DND-41 (cell line): Measurements from ENCODE around the gene SAMMSON.

Source experiments
- ATAC-seq: fragments of 200-7000 bp; cut with Tn5 transposase; 3 replicates; pipeline ENCODE4 v1.9.1; 2021; ENCODE audit warnings: low read depth; ENCODE audit not compliant: insufficient read depth
- DNase-seq: peaks from one replicate; pipeline ENCODE4 v3.0.0-alpha.2; 2020
- H2AFZ ChIP-seq: 2 replicates; pipeline ENCODE4 v1.6.0; 2012; ENCODE audit warnings: low read depth, low read length
- H3K27ac ChIP-seq: 2 replicates; pipeline ENCODE4 v1.5.1; 2012; ENCODE audit warnings: low read length, inconsistent platforms
- H3K27me3 ChIP-seq: fragments of 200-600 bp; sonication (generic); 2 replicates; pipeline ENCODE4 v1.6.0; 2012; ENCODE audit warnings: low read length, mild to moderate bottlenecking, inconsistent platforms; ENCODE audit not compliant: insufficient read depth, poor library complexity
- H3K36me3 ChIP-seq: 2 replicates; pipeline ENCODE4 v1.5.1; 2012; ENCODE audit warnings: low read length, inconsistent platforms; ENCODE audit not compliant: insufficient read depth
- H3K4me1 ChIP-seq: 2 replicates; pipeline ENCODE4 v1.5.1; 2012; ENCODE audit warnings: mild to moderate bottlenecking, low read length; ENCODE audit not compliant: insufficient read depth
- H3K4me2 ChIP-seq: 2 replicates; pipeline ENCODE4 v1.6.0; 2012; ENCODE audit warnings: mild to moderate bottlenecking, moderate library complexity, low read length, inconsistent platforms; ENCODE audit not compliant: insufficient read depth
- H3K4me3 ChIP-seq, 2 experiments: fragments of 200-600 bp in 1 of 2; shearing (Covaris generic) in 1 of 2; 2 replicates each; pipeline ENCODE4 v1.5.1; 2012 to 2016; ENCODE audit warnings: inconsistent platforms in 2 of 2, low read length in 2 of 2, mild to moderate bottlenecking in 2 of 2, low read depth in 1 of 2, moderate library complexity in 1 of 2
- H3K79me2 ChIP-seq: 2 replicates; pipeline ENCODE4 v1.6.0; 2012; ENCODE audit warnings: low read length, inconsistent platforms; ENCODE audit not compliant: insufficient read depth
- H3K9ac ChIP-seq: 2 replicates; pipeline ENCODE4 v1.6.0; 2012; ENCODE audit warnings: low read depth, mild to moderate bottlenecking, inconsistent platforms, low read length, moderate library complexity
- H3K9me3 ChIP-seq: 2 replicates; pipeline ENCODE4 v1.5.1; 2012; ENCODE audit warnings: low read length, moderate library complexity, mild to moderate bottlenecking, inconsistent platforms; ENCODE audit not compliant: insufficient read depth, severe bottlenecking
- H4K20me1 ChIP-seq: 2 replicates; pipeline ENCODE4 v1.6.0; 2012; ENCODE audit warnings: low read length; ENCODE audit not compliant: insufficient read depth
- CTCF ChIP-seq: IDR thresholded peaks from 2 replicates; pipeline ENCODE4 v1.5.1; 2012; ENCODE audit warnings: borderline replicate concordance, low read length, moderate library complexity, mild to moderate bottlenecking; ENCODE audit not compliant: poor library complexity, severe bottlenecking; ENCODE audit errors: extremely low read depth
- EZH2 ChIP-seq: IDR thresholded peaks from 3 replicates; pipeline ENCODE4 v1.6.1; 2012; ENCODE audit warnings: borderline replicate concordance, low read depth, mild to moderate bottlenecking, moderate library complexity, low read length, inconsistent platforms; ENCODE audit not compliant: severe bottlenecking

SAMMSON gene

GRCh38 chr3:70067860-70068521 is 68.5 kb downstream of the SAMMSON start:
- DNase-seq (no peak), ATAC-seq (no peak)
- Histone ChIP-seq H3K9me3 (no peaks in the 10 kb centered on the region), H2AFZ (no peak overlapping the region), H3K4me1 (no peaks in the 10 kb centered on the region), H3K79me2 (no peaks in the 10 kb centered on the region), H3K4me2 (no peak overlapping the region), H3K4me3 (no peak overlapping the region), H3K9ac (no peak overlapping the region), H3K27me3 (peaks cover 4% of the 10 kb centered on the region), H3K36me3 (no peaks in the 10 kb centered on the region), H3K27ac (no peak overlapping the region), H4K20me1 (no peaks in the 10 kb centered on the region)
- no peak for TF ChIP-seq EZH2

GRCh38 chr3:70069557-70069956 is 70.0 kb downstream of the SAMMSON start:
- H3K36me3 ChIP-seq: no peaks in the 10 kb centered on the region
- no peak overlapping the region for H3K4me2 ChIP-seq
- no peak overlapping the region for H2AFZ ChIP-seq
- no peak overlapping the region for H3K27ac ChIP-seq
- H3K4me1 ChIP-seq: no peaks in the 10 kb centered on the region
- no peaks in the 10 kb centered on the region for H3K79me2 ChIP-seq
- H3K27me3 ChIP-seq: peaks cover 4% of the 10 kb centered on the region
- no peaks in the 10 kb centered on the region for H4K20me1 ChIP-seq
- DNase-seq: no peak
- no peak overlapping the region for H3K9ac ChIP-seq
- H3K9me3 ChIP-seq: no peaks in the 10 kb centered on the region
- no peak for ATAC-seq
- no peak overlapping the region for H3K4me3 ChIP-seq
- TF ChIP-seq EZH2 (no peak), CTCF (no peak)

DNA sequence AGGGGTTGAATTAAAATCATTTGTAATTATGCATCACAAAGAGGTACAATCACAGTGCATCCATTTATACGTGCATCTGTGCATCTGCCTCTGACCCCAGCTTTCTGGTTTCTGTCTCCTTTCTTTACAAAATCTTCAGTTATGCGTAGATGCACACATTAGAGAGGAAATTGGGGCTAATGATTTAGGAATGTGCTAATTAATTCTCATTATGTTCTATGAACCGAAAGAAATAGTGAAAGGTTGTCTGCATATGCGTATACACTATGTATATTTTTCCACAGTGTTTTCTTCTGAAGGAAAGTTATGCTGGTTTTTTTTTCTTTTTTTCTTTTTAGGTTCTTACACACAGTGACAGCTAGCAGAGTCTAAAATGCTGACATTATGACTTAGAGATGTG is 71.6 kb downstream of the SAMMSON start:
- H3K27me3 ChIP-seq: peaks cover 4% of the 10 kb centered on the region

More for the DNA sequence above, 71.6 kb downstream of the SAMMSON start:
- DNase-seq (no peak), ATAC-seq (no peak)
- no peaks in the 10 kb centered on the region for H4K20me1 ChIP-seq
- no peaks in the 10 kb centered on the region for H3K9me3 ChIP-seq
- H3K4me2 ChIP-seq: no peak overlapping the region
- H3K36me3 ChIP-seq: no peaks in the 10 kb centered on the region
- H3K4me3 ChIP-seq: no peak overlapping the region
- no peaks in the 10 kb centered on the region for H3K4me1 ChIP-seq
- H3K9ac ChIP-seq: no peak overlapping the region
- H3K27ac ChIP-seq: no peak overlapping the region
- TF ChIP-seq CTCF (no peak), EZH2 (no peak)
- H2AFZ ChIP-seq: no peak overlapping the region
- H3K79me2 ChIP-seq: no peaks in the 10 kb centered on the region
